Measurements from ENCODE around the gene APOL3.

- TF ChIP-seq, protein P1, sequence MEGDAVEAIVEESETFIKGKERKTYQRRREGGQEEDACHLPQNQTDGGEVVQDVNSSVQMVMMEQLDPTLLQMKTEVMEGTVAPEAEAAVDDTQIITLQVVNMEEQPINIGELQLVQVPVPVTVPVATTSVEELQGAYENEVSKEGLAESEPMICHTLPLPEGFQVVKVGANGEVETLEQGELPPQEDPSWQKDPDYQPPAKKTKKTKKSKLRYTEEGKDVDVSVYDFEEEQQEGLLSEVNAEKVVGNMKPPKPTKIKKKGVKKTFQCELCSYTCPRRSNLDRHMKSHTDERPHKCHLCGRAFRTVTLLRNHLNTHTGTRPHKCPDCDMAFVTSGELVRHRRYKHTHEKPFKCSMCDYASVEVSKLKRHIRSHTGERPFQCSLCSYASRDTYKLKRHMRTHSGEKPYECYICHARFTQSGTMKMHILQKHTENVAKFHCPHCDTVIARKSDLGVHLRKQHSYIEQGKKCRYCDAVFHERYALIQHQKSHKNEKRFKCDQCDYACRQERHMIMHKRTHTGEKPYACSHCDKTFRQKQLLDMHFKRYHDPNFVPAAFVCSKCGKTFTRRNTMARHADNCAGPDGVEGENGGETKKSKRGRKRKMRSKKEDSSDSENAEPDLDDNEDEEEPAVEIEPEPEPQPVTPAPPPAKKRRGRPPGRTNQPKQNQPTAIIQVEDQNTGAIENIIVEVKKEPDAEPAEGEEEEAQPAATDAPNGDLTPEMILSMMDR (IDR thresholded peaks at IDR 0.05): no peak
- TF ChIP-seq YY1 (IDR thresholded peaks at IDR 0.05; ENCODE audit: low read depth) (no peak), RFX5 (IDR thresholded peaks at IDR 0.05; ENCODE audit: low read length) (no peak)
Measured at GRCh38 chr22:36210224-36210623, 49.7 kb upstream of the APOL3 start.

All from SK-N-SH (cell line).